ENCODE measurements around the gene ARMC2.
"Not testable (repeated sequence)": the region's sequence is repeated elsewhere in the genome, so short reads cannot be mapped to it uniquely, and the experiment has no call there.

ARMC2 gene

DNA sequence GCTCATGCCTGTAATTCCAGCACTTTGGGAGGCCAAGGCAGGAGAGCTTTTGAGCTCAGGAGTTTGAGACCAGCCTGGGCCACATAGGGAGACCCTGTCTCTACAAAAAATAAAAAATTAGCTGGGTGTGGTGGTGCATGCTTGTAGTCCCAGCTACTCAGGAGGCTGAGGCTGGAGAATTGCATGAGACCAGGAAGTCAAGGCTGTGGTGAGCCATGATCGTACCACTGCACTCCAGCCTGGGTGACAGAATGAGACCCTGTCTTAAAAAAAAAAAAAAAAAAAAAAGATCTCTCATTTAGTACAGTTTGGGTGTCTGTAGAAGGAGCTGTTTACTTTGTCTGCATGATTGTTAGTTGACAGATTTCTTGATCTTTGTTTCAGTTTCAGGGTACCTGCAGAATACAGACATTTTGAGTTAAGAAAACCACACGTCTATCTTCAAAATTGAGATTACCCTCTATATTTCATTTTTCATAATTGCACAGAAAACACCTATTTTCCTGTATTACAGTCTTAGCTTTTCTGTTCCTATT lies 17.6 kb downstream of the ARMC2 start:
- DNase-seq; in situ Hi-C loops (cut with MboI; ENCODE audit: low pct_unique_long_range_greater_than_20kb, low sequenced_read_pairs): not testable (repeated sequence)

GRCh38 chr6:108866798-108867197 lies 18.6 kb downstream of the ARMC2 start:
- in situ Hi-C loops (cut with MboI; ENCODE audit: low pct_unique_long_range_greater_than_20kb, low sequenced_read_pairs): no loop called here
- no peak for DNase-seq

DNA sequence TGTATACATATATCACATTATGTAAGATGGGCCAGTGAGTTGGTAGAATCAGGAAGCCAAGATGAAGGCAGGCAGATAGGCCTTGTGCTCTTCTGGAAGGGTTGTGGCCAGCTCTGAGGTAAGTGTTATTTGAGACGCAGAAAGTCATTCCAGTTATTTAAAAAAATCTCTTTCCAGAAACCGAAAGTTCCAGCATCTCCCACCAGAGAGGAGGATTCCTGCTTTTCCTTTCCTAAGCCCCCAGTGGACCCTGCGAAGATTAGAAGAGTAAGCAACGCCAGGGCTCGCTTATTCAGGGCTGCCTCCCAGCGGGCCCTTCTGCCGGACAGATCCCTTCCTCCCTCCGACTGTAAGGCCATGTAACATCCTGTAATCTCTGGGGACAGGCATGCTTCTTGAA lies 20.4 kb downstream of the ARMC2 start:
- in situ Hi-C loops (cut with MboI; ENCODE audit: low pct_unique_long_range_greater_than_20kb, low sequenced_read_pairs): no loop called here
- DNase-seq: no peak

DNA sequence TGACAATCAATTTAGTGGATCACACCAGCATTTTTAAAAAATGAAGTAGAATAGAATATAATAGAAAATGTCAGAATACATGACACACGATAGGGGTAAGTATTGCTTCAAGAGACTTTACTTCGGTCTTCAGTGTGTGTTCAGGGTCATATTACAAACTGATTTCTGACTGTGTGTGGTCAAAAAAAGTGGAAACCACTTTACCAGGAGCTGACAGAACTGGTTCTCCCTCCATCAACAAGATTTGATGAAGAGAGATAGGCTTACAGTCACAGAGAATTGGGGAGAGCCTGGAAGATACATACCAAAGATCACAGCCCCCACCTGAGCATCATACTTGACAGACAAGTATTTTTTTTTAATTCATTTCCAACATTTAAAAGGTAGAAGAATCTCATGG lies 21.7 kb downstream of the ARMC2 start:
- in situ Hi-C loops (cut with MboI; ENCODE audit: low pct_unique_long_range_greater_than_20kb, low sequenced_read_pairs): no loop called here
- DNase-seq: no peak

DNA sequence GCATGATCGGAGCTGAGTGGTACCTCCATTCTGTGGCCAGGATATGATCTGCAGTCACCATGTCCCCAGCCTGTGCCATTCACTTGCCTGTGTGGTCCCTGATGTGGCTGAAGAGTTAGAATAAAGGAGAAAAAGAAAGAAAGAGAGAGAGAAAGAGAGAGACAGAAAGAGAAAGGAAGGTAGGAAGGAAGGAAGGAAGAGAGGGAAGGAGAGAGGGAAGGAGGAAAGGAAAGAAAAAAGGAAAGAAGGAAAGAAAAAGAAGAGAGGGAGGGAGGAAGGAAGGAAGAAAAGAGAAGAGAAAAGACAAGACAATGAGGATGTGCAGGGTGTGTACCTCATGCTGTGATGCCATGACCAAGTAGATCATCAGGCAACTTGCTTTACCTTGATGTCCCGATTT lies 22.1 kb downstream of the ARMC2 start:
- no peak for DNase-seq
- in situ Hi-C loops (cut with MboI; ENCODE audit: low pct_unique_long_range_greater_than_20kb, low sequenced_read_pairs): no loop called here

DNA sequence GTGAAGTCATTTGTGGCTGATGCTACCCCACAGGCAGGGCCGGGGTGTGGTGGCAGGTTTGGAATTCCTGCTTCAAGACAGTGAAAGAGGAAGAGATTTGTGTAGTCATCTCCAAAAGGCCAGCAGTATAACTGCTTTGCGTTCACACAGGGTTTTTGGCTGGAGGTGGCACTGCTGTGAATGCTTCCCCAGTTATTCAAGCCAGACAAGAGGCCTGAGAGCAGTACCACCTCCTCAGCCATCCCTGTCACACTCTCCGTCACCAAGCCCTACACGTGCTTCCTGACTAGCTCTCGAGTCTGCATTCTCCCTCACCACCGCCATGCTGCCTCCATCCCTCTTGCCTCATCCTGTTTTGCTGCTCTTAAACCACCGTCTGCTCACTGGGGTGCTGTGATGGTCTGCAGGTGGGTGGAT lies 23.9 kb downstream of the ARMC2 start:
- in situ Hi-C loops (cut with MboI; ENCODE audit: low pct_unique_long_range_greater_than_20kb, low sequenced_read_pairs): no loop called here
- no peak for DNase-seq

DNA sequence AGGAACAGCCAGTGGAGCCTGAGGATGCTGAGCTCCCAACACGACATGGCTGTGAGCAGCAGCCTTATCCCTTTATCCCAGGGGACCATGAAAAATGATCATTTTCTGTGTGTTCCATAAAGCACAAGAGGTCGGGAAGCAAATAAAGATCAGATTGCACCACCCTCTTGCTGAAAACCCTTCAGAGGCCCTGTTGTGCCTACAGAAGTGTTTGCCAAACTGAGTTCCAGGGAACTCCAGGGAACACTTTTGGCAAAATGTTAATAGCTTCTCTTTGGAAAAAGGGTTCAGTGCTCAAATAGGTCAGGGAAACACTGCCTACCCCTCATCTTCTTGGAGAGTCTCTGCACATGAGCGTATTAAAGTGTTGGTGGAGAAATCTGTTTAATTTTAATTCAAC lies 24.4 kb downstream of the ARMC2 start:
- in situ Hi-C loops (cut with MboI; ENCODE audit: low pct_unique_long_range_greater_than_20kb, low sequenced_read_pairs): no loop called here
- no peak for DNase-seq

DNA sequence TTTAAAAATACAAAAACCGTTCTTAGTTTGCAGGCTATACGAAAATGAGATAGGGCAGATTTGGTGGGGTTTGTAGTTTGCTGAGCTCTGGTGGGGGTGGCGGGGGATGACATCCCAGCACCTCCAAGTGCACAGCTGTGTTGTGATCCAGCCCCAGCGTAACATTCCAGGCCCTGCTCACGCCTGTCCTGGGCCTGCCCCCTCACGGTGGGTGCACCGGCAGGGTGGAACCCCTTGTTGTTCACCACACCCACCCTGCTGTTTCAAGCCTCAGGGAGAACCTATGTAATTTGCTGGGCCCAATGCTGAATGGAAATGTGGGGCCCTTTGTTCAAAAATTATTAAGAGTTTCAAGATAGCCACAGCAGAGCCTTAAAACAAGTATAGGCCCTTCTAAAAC lies 25.0 kb downstream of the ARMC2 start:
- in situ Hi-C loops (cut with MboI; ENCODE audit: low pct_unique_long_range_greater_than_20kb, low sequenced_read_pairs): no loop called here
- no peak for DNase-seq

DNA sequence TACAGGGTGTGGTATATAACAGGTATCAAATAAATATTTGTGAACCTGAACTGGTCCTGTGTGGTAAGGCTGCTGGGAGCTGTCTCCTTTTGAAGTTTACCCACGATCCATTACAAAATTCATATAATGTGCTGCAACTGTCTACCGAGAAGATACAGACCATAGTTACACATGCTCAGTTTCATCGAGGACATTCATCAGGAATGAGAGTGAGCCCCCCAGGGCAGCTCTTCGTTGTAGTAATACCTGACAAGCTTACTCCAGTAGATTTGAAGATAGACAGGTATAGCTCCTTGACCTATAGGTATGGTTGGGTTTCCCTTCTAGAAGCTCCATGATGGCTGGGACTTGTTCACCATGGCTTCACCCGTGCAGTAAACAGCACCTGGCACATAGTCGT lies 25.7 kb downstream of the ARMC2 start:
- DNase-seq: no peak
- in situ Hi-C loops (cut with MboI; ENCODE audit: low pct_unique_long_range_greater_than_20kb, low sequenced_read_pairs): no loop called here

DNA sequence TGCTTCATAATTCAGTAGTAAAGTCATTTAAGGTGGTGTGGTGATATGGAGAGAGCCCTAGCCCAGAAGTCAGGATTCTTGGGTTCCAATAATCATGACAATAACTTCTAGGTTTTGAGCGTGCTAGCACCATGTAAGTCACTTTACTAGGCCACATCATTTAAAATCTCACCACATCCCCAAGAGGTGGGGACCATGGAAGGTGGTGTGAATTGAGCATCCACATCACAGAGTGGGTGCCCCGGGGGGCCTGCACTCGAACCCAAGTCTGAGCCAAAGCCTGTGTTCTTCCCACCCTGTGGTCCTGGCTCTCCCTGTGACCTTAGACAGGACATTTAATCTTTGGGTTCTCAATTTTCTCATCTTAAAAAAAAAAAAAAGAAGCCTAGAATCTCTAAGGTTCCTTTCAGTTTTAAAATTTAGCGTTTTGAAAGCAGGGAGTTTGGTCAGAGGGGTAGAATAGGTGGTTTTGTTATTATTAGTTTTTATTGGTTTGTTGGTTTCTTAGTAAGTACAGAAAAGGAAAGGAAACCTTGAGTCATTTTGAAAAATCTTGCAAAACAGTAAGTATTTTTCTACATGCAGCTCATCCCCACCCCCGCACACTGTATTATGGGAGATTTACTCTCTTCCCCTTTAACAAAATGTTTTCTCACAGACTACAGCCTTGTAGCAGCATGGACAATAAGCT lies 26.4 kb downstream of the ARMC2 start:
- peak; percentile 38 for DNase-seq
- in situ Hi-C loops (cut with MboI; ENCODE audit: low pct_unique_long_range_greater_than_20kb, low sequenced_read_pairs): no loop called here

GRCh38 chr6:108875161-108875555 lies 26.9 kb downstream of the ARMC2 start:
- DNase-seq: no peak

GRCh38 chr6:108877046-108877751 lies 29.0 kb downstream of the ARMC2 start:
- in situ Hi-C loops (cut with MboI; ENCODE audit: low pct_unique_long_range_greater_than_20kb, low sequenced_read_pairs): no loop called here
- no peak for DNase-seq

More at GRCh38 chr6:108875161-108875555, 26.9 kb downstream of the ARMC2 start:
- in situ Hi-C loops (cut with MboI; ENCODE audit: low pct_unique_long_range_greater_than_20kb, low sequenced_read_pairs): no loop called here

GRCh38 chr6:108878942-108879341 lies 30.7 kb downstream of the ARMC2 start:
- in situ Hi-C loops (cut with MboI; ENCODE audit: low pct_unique_long_range_greater_than_20kb, low sequenced_read_pairs): no loop called here
- no peak for DNase-seq

- in situ Hi-C loops (cut with MboI; ENCODE audit: low pct_unique_long_range_greater_than_20kb, low sequenced_read_pairs): no loop called here
- no peak for DNase-seq
Measured at GRCh38 chr6:108883172-108883571, 35.0 kb downstream of the ARMC2 start.

GRCh38 chr6:108884211-108885059 lies 36.2 kb downstream of the ARMC2 start:
- in situ Hi-C loops (cut with MboI; ENCODE audit: low pct_unique_long_range_greater_than_20kb, low sequenced_read_pairs): no loop called here
- DNase-seq: no peak

GRCh38 chr6:108888052-108888451 lies 39.8 kb downstream of the ARMC2 start:
- in situ Hi-C loops (cut with MboI; ENCODE audit: low pct_unique_long_range_greater_than_20kb, low sequenced_read_pairs): no loop called here
- no peak for DNase-seq

- DNase-seq: no peak
- in situ Hi-C loops (cut with MboI; ENCODE audit: low pct_unique_long_range_greater_than_20kb, low sequenced_read_pairs): no loop called here
Measured at GRCh38 chr6:108888745-108889144, 40.5 kb downstream of the ARMC2 start.

- DNase-seq; in situ Hi-C loops (cut with MboI; ENCODE audit: low pct_unique_long_range_greater_than_20kb, low sequenced_read_pairs): not testable (repeated sequence)
Measured at GRCh38 chr6:108890898-108891297, 42.7 kb downstream of the ARMC2 start.

- DNase-seq: peak; percentile 41
- in situ Hi-C loops (cut with MboI; ENCODE audit: low pct_unique_long_range_greater_than_20kb, low sequenced_read_pairs): no loop called here
Measured at GRCh38 chr6:108895571-108895970, 47.3 kb downstream of the ARMC2 start.
